ENCODE results near the gene EIF4B.

DNA sequence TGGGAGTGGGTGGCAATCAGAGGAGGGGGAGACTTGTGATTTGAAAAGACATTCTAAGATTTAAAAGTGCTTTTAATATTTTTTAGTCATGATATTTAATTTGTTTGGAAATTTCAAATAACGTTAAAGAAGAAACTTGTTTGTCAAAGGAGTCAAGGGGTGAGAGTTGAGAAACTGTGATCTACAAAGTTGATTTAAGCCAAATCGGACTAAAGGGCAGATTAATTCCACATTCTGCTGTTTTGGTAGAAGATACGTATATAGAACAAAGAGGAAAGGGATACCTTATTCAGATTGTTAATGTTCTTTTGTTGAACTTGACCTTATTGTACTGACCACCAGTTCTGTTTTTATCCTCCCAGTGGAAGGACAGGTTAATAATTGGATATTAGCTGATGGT lies 6.7 kb downstream of the EIF4B start:
- TF ChIP-seq, protein P1, sequence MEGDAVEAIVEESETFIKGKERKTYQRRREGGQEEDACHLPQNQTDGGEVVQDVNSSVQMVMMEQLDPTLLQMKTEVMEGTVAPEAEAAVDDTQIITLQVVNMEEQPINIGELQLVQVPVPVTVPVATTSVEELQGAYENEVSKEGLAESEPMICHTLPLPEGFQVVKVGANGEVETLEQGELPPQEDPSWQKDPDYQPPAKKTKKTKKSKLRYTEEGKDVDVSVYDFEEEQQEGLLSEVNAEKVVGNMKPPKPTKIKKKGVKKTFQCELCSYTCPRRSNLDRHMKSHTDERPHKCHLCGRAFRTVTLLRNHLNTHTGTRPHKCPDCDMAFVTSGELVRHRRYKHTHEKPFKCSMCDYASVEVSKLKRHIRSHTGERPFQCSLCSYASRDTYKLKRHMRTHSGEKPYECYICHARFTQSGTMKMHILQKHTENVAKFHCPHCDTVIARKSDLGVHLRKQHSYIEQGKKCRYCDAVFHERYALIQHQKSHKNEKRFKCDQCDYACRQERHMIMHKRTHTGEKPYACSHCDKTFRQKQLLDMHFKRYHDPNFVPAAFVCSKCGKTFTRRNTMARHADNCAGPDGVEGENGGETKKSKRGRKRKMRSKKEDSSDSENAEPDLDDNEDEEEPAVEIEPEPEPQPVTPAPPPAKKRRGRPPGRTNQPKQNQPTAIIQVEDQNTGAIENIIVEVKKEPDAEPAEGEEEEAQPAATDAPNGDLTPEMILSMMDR (optimal IDR thresholded peaks at IDR 0.05 in 1 of 3, IDR thresholded peaks at IDR 0.05 in 1 of 3, conservative IDR thresholded peaks at IDR 0.05 in 1 of 3; ENCODE audit: extremely low read depth in 1 of 3, insufficient read depth in 2 of 3, low read length in 3 of 3): no peak
- TF ChIP-seq EZH2 (IDR thresholded peaks at IDR 0.05; ENCODE audit: low read length): no peak
